Raji (cell line): ENCODE measurements around the gene PTPRE.

Experiments used
- POLR2A ChIP-seq: IDR thresholded peaks from 2 replicates; pipeline ENCODE4 v1.6.1; 2011; ENCODE audit warnings: low read depth, low read length, control low read depth; ENCODE audit not compliant: insufficient read depth

PTPRE gene

GRCh38 chr10:127945341-127945758 lies 38.4 kb downstream of the PTPRE start:
- no peak for TF ChIP-seq POLR2A

DNA sequence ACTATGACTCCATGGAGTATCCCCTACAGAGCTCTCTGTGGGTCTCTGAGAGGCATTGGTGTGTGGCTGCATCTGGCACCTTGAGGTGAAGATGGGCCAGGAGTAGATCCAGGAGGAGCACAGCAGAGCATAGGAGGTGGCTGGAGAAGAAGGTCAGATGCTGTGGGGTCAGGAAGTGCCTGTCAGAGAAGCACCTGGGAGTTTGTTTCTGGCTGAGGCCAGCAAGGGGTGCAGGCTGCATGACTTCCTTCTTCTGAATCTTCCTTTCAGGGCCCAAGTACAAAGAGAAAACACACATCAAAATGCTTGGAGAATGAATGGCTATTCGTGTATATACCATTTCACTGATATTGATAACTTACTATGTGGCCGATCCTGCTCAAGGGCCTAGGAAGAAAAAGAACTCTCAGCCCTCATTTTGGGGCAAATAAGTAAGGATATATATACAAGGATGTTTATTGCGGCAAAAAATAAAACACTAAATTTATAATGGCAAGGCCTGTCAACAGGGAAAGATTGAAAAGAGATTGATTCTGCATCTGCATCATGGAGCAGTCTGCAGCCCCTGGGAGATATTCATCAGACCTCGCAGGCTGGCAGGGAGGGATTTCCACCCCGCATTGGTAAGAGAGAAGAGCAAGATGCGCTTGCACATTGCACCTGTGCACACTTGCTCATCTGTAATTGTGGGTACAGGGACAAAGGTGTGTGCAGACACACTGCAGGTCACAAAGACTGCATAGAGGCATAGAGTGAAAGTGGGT lies 39.2 kb downstream of the PTPRE start:
- TF ChIP-seq POLR2A = no peak

DNA sequence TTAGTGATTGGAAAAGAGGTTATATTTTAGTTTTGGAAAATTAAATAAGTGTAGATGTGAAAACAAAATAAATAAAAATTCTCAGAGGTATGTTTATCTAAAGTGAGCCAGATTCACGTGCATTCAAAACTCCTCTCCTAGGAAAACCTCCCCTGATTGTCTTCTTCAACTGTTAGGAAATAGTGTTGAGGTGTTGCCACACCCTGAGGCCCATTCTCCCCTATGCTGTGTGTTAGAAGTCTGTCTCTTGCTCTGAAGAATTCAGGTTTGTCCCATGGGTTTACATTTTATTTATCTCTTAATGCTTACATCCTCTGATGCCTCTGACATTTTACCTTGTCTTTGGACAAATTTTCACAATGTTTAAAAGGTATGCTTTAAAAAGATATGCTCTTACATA lies 40.3 kb downstream of the PTPRE start:
- no peak for TF ChIP-seq POLR2A

DNA sequence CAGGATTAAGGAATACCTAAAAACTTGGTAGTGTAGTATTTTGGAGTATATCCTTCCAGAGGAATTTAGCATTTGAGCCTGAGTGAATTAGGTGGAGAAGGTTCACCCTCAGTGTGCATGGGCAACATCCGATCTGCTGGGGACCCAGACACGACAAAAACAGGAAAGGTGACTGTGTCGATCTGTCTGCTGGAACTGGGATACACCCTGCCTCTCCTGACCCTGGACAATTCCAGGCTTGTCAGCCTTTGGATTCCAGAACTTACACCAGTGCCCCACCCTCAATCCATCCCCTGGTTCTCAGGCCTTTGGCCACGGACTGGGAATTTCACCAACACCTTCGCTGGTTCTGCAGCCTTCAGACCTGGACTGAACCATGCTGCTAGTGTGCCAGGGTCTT lies 41.9 kb downstream of the PTPRE start:
- no peak for TF ChIP-seq POLR2A

DNA sequence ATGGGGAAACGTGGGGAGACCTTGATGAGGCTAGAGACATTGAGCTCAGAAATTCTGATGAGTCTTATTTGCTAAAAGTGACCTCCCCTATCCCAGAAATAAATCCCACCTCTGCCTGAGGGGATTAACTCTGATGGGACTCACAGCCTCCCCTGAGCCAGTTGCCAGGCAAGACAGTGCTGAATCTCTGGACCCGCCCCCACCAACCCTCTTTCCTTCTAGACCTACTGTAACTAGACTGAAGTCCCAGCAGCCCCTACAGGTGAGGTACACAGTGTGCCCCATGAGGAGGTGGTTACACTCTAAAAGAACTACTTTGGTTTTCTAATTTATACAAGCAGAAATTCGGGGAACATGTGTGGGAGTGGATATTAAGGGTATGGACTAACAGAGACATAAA lies 42.9 kb downstream of the PTPRE start:
- TF ChIP-seq POLR2A = no peak

DNA sequence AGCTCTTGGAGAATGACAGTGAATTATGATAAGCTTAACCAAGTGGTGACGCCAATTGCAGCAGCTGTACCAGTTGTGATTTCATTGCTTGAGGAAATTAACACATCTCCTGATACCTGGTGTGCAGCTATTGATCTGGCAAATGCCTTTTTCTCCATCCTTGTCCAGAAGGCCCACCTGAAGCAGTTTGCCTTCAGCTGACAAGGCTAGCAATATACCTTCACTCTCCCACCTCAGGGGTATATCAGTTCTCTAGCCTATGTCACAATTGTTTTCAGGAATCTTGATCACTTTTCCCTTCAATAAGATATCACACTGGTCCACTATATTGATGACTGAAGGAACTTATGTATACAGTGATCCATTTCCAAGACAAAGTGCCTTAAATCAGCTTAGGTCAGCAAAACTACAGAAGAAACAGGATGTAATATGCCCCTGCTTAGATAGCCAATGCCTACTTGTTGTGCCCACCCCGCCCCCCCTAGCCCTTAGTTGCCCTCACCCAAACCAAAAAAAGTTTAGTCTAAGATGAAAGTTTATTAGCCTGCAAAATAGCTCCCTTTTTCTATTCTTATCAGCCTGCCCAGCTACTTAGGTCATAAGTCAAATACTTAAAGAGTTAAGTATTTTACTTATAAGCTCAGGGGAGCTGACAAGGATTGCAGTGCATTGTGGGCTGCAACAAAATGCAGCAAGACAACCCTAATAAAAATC lies 45.1 kb downstream of the PTPRE start:
- TF ChIP-seq POLR2A = no peak

DNA sequence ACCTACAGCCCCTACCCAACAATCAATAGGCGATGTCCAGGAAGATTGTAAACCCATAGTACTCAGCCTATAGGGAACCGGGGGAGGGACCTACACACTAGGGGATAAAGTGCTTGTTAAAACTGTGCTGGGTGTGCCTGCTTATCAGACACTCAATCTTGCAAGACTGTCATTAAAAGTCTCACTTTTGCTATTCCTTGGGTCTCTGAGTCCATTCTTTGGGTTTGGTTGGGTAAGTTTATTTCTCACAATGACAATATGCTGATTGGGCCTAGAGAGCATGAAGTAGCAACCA lies 45.6 kb downstream of the PTPRE start:
- no peak for TF ChIP-seq POLR2A

GRCh38 chr10:127952918-127953317 lies 46.0 kb downstream of the PTPRE start:
- no peak for TF ChIP-seq POLR2A

DNA sequence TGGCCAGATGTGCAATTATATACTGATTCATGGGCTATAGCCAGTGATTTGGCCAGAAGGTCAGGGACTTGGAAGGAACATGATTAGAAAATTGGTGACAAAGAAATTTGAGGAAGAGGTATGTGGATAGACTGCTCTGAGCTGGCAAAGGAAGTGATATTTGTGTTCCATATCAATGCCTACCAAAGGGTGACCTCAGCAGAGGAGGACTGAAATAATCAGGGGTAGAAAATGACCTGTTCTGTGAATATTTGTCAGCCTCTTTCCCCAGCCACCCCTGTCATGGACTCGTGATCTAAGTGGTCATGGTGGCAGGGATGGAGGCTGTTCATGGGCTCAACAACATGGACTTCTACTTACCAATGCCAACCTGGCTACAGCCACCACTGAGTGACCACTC lies 47.0 kb downstream of the PTPRE start:
- no peak for TF ChIP-seq POLR2A

DNA sequence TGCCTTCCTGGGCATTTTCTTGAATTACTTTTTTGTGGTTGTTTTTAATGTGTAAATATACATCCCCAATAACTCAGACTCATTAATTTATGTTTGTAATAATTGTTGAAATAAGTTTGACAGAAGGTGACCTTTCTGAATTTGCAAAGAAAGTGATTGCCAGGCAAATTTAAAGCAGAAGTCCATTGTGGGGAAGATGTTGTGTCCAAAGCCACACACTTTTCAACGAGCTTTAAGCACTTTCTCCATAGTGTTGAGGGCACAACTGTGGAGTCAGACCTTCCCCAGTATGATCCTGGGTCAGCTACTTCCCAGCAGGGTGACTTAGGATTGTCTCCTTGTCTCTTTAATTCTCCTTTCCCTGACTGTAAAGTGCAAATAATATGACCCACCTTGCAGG lies 52.5 kb downstream of the PTPRE start:
- no peak for TF ChIP-seq POLR2A

DNA sequence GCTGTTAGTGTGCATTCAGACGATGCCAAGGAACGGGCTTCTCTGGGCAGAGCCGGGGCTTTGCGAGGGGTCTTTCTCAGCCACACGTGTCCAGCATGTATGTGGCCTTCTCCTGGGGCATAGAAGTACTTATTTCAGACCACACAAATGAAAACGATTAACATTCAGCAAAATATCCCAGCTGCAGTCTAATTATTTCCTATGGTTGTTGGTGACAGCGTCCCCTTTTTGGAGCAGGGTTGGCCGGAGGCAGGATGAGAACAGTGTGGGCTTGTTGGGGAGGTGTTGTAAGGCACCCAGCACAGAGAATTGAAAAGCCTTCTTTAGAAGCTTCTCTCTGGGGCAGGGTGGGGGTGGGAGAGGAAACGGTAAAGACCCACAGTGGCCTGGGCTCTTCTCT lies 54.2 kb downstream of the PTPRE start:
- no peak for TF ChIP-seq POLR2A

GRCh38 chr10:127962205-127962604 lies 55.3 kb downstream of the PTPRE start:
- no peak for TF ChIP-seq POLR2A

DNA sequence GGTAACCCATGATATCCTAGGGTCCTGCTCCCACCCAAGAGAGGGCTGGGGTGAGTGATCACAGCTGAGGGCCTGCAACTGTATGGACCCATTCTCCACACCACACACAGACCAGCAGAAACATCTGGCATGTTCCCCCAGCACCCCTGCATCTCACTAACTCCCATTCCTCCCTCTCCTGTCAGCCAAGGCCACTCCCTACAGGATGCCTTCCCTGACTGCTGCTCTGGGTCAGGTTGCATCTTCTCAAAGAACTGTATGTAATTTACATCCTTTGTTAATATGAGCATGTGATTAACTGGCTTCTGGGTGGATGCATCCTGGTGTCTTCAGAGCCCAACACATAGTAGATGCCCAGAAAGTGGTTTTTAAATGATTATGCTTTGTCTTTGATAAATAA lies 56.2 kb downstream of the PTPRE start:
- no peak for TF ChIP-seq POLR2A

GRCh38 chr10:127964621-127965020 lies 57.7 kb downstream of the PTPRE start:
- no peak for TF ChIP-seq POLR2A

DNA sequence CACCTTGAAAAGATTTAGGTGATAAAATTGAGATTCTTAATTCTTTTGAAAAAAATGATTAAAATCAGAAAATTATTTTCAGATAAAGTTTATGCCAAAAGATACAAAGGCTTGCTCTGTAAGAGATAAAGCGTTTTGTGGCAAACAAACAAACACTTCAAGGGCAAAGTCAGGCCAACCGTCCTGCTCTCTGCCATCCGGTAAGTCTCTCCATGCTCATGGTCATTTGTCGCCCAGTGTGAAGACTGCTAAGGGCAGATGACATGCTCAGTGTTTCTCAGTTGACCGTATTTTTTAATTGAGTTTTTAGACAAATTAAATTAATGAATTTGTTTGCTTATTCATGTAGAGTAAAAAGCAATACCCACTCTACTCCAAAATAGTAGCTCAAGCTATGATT lies 60.0 kb downstream of the PTPRE start:
- TF ChIP-seq POLR2A = no peak

GRCh38 chr10:127968027-127968441 lies 61.1 kb downstream of the PTPRE start:
- no peak for TF ChIP-seq POLR2A

DNA sequence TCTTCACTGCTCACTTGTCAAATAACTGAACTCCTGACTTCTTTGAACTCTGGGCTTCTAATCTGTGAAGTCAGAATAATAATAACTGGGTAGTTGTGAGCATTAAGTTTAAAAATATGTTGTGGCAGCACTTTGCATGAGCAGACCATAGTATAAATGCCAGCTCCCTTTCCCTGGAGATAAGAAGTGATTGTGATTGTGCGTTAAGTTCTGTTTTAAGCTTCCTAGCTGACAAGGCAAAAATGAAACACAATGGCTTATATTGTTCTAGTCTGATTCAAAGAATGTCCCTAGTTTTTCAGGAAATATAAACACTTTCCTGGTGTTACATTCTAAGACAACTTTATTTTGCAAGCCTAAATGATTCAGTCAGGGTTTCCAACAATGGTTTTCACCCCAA lies 61.8 kb downstream of the PTPRE start:
- no peak for TF ChIP-seq POLR2A

DNA sequence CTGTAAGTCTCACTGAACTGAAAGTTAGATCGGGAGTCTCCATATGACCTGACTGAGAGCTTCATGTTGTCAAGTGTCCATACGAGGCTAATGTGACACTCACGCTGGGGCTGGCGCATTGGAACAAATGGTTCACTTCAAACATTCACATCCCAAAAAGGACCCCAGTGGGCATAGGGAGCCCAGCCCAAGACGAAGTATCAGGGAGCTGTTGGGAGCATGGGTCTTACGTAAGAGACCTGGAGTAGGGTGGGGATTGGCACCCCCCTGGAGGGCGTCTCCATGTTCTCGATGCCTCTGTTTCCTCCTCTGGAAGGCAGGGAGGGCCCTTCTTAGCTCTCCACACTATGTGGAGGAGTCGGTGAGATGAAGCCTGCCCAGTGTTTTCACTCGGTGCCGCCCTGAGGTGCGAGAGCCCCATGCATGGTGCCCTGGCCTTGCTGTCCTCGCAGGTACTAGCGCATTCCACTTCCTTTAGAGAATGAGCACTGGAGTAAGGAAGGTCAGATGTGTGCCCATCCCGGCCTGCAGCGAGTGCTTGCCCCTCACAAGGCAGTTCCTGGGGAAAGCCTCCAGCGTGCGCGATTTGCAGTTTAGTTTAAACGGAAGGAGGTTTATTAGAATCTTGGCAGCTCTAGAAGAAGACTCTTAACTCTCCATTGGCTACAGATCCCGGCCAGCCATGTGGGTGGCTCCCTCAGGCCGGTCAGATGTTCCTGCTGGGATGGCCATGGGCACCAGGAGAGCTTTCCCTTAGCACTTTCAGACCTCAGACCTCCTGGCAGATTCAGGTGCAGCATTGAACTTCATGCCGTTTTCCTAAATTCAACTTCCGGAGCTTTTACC lies 64.4 kb downstream of the PTPRE start:
- TF ChIP-seq POLR2A = no peak
